Pons (tissue), 1 donor: ENCODE measurements around the gene FEZF2.
A peak's percentile ranks its signal among the peaks of the same experiment; 100 is the strongest.

Source experiments
- DNase-seq: peaks from one replicate; pipeline ENCODE4 v3.0.0-alpha.2; 2016; ENCODE audit warnings: low spot score

Gene FEZF2

GRCh38 chr3:62372621-62373041, 719 bp downstream of the FEZF2 start:
- DNase-seq: no peak

GRCh38 chr3:62371720-62372591, 1.4 kb downstream of the FEZF2 start:
- no peak for DNase-seq

- no peak for DNase-seq
Observed at GRCh38 chr3:62370858-62371719, 2.3 kb downstream of the FEZF2 start.

DNA sequence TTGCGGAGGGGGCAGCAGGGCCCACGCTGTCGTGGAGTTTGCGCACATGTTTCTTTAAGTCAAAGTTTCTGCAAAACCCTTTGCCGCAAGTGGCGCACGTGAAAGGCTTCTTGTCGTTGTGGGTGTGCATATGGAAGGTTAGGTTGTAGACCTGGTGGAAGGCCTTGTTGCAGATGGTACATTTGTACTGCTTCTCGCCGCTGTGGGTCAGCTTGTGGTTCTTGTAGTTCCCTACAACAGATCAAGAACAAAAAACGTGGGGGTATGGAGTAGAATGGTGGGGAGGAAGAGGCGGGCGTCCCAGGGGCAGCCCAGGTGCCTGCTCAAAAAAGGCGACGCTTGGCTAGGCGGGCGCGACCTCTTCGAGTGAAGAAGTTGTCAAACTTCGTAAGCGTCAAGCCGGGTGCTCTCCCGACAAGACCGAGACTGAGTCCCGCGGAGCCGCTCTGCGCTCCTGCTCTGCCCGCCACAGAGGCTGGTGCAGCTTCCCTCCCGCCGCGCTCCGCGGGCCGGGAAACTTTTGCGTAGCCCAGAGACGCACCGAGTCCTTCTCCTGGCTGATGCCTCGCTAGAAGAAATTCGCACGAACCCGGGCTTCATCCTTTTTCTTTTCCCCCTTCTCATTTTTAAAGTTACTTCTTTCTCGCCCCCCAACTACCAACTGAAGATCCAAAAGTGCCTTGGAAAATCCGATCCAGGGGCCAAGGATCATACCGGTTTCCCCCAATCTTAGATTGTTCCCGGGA, 3.1 kb downstream of the FEZF2 start:
- no peak for DNase-seq

DNA sequence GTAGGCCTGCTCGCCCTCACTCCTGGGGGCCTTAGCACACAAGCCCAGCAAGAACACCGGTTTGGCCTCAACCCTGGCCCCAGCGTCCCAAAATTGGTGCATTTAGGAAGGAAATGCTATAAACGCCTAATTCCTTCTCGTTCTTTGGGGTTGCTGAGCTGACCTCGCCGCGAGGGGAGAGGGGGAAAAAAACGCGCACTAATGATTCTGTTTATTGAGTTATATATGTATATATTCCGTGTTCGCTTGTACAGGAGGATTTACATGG, 3.9 kb downstream of the FEZF2 start:
- no peak for DNase-seq

DNA sequence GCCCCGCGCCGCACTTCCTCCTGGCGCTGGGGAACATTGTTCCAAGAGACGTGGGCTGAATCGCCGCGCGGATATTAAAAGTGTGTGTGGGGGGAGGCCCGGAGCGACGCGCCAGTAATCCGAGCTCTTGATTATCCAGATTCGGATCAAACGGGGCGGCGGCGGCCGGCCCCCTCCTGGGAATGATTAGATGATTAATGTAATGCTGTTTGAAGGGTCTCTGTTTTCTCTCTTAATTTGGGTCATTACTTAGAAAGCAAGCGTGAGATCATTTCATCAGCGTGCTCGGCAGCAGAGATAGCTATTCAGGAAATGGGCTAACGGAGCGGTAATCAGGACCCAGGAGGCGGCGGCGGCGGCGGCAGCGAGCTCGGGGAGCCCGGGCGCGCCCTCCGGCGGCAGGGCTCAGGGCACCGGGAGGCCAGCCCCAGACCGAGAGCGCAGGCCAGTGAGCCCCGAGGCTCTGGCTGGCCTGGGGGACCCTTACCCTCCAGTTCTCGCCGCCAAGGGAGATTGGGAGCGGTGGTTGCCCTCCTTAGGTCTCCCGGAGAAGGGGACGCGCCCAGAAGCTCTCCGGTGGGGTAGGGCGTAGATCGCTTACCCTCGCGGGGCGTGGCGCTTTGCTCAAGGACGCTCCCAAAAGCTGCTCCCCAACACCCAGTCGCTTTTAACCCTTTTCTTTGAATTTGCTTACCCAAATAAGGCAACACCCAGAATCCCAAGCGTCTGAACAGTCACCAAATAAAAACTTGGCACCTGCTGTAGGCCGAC, 4.5 kb downstream of the FEZF2 start:
- no peak for DNase-seq

DNA sequence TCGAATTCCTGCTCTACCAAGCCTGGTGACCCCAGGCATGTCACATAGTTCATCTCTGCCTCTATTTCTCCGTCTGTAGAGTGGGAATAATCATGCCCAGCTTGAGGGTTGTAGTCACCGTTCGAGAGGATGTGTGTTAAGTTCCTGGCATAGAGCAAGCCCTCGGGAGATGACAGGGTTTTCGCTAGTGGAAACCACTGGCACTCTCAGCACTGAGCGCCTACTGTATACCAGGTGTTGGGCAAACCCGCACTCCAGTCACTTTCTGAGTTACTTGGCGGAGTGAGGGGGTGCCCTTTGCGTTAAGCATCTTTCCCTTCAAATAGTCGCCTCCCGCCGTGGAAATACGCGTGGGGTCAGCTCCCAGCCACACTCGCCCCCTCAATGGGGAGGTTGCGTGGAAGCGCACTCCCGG, 5.1 kb downstream of the FEZF2 start:
- no peak for DNase-seq

GRCh38 chr3:62367763-62368195, 5.6 kb downstream of the FEZF2 start:
- DNase-seq: no peak

DNA sequence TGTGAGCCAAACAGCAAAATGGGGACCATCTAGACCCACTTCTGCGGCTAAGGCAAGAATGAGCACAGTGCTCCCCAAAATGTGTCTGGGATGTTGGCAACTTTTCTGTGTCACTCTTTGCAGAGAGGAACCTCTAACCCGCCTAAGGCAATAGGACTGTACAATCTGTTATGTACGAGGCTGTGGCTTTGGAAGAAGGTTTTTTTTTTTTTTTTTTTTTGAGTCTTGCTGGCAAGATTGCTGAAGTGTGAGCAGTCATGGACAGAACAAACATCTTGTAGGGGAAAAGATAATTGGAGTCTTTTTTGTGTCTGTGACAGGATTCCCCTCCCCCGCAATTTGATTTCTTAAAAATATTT, 7.2 kb downstream of the FEZF2 start:
- no peak for DNase-seq

- DNase-seq: no peak
Observed at GRCh38 chr3:62365391-62366125, 7.8 kb downstream of the FEZF2 start.

GRCh38 chr3:62364191-62364590, 9.2 kb downstream of the FEZF2 start:
- no peak for DNase-seq

GRCh38 chr3:62363275-62363674, 10.1 kb downstream of the FEZF2 start:
- no peak for DNase-seq

GRCh38 chr3:62361824-62362223, 11.5 kb downstream of the FEZF2 start:
- no peak for DNase-seq

- no peak for DNase-seq
Observed at GRCh38 chr3:62361261-62361660, 12.1 kb downstream of the FEZF2 start.

DNA sequence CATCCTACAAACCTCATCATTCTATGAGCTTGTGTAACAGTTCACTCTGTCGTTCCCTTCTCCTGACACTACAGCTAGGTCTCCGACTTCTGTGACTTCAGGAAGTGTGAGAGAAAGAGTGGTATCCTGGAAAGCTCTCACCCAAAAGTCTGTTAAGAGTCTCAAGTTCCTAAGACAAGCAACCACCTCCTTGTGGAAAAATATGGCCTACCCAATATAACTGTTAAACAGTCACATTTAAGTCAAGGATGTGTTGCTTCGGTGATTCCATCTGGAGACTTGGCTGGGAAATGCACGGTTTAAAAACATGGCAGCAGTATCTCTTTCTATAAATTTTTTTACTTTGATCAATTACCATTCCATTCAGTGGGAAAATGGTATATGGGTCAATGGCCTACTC, 13.8 kb downstream of the FEZF2 start:
- no peak for DNase-seq

DNA sequence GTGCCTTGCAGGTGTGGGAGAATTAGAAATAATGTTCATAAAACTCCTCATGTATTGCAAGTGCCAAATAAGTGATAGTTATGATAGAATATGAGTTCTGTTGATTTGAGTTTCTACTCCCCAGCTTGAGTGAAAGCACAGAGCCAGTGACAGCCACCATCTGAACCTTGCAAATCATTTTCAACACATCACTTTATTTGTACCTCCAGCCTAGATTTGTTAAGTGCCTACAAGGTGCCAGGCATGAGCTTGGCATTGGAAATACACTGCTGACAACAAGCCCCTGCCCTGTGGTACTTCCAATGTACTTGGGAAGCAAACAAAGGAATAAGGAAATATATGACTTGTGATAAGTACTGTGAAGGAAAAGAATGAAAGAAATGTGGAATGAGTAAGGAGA, 17.0 kb downstream of the FEZF2 start:
- no peak for DNase-seq

- no peak for DNase-seq
Observed at GRCh38 chr3:62355703-62356102, 17.6 kb downstream of the FEZF2 start.

DNA sequence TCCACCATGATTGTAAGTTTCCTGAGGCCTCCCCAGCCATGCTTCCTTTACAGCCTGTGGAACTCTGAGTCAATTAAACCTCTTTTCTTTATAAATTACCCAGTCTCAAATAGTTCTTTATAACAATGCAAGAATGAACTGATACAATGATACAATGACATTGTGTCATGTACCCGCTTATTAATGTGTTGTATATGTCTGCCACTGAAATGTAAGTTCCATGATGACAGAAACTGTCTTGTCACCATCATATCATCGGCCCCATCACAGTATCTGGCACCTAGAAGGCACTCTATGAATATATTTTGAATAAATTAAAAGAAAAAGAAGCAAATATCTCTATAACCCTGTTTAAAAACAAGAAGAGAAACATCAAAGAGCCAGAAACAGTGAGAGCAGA, 29.6 kb downstream of the FEZF2 start:
- no peak for DNase-seq

- no peak for DNase-seq
Observed at GRCh38 chr3:62335196-62335595, 38.2 kb downstream of the FEZF2 start.

DNA sequence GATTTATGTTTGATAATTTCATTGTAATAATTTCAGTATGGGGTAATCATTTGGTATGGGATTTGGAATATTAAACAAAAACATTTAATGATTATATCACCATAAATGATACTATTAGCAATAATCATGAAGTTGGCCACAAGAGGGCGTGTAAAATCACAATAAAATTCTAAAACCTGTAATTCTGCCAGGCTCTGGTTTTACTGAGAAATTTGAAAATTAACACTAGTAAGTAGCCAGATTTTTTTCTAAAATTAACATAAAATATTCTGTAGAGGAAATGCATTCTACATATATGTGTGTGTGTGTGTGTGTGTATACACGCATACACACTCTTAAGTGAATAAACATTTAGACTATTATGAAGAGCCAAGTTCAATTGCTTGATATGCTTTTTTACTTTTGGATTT, 40.5 kb downstream of the FEZF2 start:
- DNase-seq: peak; percentile 26

- DNase-seq: no peak
Observed at GRCh38 chr3:62332017-62332416, 41.3 kb downstream of the FEZF2 start.
